ENCODE measurements around the gene TAX1BP3.

Gene TAX1BP3

DNA sequence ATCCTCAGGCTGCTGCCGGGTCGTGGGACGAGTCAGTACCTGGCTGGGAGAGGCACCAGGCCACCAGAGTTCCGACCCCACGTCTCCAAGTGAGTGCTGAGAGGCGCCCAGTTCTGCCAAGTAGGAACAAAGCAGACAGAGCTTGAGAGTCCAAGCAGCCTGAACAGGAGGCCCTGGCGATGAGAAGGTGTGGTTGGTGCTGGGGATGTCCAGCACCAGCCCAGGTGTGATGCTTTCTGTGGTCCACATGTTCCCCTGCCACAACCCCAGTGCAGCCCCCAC, 10.8 kb downstream of the TAX1BP3 start:
- DNase-seq = no peak

GRCh38 chr17:3656755-3657587, 11.4 kb downstream of the TAX1BP3 start:
- DNase-seq = no peak

GRCh38 chr17:3656353-3656752, 12.0 kb downstream of the TAX1BP3 start:
- no peak for DNase-seq

DNA sequence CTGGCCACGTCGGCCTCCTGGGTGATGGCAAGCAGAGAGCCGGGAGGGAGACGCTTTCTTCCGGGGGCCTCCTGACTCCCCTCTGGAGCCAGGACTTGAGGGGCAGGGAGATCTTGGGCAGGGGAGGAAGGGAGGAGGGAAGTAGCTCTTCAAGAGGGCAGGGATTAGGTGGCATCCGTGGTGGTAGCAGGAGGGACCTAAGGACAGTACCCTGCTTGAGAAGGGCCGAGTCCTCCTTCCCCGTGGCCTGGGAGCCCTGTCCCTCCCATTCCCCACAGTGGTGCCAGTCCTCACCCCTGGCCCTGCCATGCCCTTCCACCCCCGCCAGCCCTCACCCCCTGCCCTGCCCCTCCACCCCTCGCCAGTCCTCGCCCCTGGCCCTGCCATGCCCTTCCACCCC, 12.6 kb downstream of the TAX1BP3 start:
- no peak for DNase-seq

DNA sequence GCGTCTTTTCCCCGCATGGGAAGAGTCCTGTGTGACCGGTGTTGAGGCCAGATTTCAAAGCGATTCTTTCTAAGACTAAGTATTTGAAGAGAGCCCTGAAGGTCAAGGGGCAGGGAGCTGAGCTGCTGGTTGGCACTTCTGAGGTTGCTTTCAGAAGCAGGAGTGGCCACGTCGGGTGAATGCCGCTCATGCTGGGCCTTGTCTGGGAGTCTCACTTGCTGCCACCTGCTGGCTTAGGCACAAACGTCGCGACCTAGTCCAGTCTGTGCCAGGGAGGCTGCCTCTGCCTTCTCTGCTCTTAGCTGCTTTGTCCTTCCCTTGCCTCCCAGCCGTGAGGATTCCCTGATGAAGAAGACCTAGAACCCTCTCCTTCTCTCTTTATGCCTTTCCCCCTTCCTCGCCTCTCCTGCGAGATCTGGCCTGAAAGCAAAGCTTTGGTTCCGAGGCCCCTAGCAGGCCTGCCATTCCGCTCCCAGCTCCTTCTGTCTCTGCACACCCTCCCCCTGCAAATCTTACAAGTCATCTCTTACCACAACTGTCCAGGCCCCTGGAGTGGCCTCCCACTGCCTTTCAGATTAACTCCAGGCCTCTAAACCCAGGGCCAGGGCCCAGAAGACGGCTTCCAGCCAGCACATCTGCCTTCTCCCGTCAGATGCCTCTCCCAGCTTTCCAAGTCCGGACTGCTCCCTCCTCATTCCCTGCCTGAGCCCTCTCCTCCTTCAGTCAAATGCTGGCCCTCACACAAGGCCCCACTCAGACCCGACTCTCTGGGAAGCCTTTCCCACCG, 20.4 kb downstream of the TAX1BP3 start:
- no peak for DNase-seq

GRCh38 chr17:3647251-3647650, 21.1 kb downstream of the TAX1BP3 start:
- DNase-seq = no peak

GRCh38 chr17:3645310-3645709, 23.1 kb downstream of the TAX1BP3 start:
- no peak for DNase-seq

GRCh38 chr17:3643889-3644349, 24.5 kb downstream of the TAX1BP3 start:
- DNase-seq = no peak

DNA sequence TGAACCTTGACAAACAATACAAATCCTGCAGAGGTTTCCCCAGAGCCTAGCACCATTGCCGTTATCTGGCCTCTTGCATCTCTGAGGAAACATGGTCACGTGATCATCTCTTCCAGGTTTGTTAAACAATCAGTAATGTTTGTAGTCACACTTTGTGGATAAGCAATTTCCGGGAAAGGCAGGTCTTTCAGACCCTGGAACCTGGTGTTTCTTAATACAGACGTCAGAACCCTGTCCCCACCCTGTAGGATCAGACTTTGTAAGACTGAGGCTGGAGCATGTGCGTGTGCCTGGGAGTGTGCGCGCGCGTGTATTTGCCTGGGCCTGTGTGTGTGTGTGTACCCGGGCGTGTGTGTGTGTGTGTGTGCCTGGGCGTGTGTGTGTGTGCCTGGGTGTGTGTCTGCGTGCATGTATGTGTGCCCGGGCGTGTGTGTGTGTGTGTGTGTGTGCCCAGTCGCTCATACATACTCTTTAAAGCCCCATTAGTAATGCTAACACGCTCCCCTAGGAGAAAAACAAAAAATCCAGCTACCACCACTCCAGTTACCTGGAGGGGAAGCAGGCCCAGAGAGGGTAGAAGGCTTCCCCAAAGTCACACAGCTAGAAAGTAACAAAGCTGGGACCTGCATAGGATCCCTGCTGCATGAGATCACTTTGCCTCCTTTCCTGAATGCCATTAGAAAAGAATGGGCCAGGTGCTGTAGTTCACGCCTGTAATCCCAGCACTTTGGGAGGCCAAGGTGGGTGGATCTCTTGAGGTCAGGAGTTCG, 26.5 kb downstream of the TAX1BP3 start:
- DNase-seq = no peak

DNA sequence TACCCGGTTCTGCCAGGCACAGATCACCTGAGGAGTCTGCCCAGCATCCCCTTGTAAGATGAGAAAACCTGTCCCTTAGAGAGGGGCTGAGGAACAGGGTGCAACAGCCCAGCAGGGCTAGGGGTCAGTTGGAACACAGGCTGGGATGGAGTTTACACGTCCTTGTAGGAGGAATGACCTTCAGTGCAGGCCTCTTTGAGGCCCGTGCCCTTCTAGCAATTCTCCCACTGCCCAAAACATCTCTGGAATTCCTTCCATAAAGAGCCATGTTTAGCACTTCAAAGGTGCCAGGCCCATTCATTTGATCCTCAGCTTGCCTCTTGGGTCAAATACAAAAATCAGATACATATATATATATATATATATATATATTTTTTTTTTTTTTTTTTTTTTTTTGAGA, 27.4 kb downstream of the TAX1BP3 start:
- no peak for DNase-seq

GRCh38 chr17:3639981-3640596, 28.3 kb downstream of the TAX1BP3 start:
- no peak for DNase-seq

DNA sequence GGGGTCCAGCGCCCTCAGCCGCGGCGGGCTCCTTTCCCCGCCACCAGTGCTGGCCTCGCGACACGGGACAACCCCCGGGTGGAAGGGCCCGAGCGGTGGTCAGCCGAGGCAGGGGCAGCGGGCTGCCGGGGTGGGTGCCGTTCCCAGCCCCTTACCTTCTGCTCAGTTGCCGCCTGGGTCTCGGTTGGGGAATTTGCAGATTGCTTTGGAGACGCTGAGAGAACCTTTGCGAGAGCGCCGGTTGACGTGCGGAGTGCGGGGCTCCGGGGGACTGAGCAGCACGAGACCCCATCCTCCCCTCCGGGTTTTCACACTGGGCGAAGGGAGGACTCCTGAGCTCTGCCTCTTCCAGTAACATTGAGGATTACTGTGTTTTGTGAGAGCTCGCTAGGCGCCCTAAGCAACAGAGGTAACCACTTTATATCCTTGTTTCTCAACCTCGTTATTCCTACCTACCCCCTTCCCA, 31.4 kb downstream of the TAX1BP3 start:
- DNase-seq = no peak

- DNase-seq = peak; percentile 29
Observed at GRCh38 chr17:3636154-3636907, 32.0 kb downstream of the TAX1BP3 start, which contains the start of the genes CTNS and SHPK. Gene CTNS, plus strand, starts transcription at chr17:3636760. Its CDS starts 3,447 bp downstream, at chr17:3640207. Gene SHPK, minus strand, starts transcription at chr17:3636250. Its CDS starts 31 bp downstream, at chr17:3636219.

DNA sequence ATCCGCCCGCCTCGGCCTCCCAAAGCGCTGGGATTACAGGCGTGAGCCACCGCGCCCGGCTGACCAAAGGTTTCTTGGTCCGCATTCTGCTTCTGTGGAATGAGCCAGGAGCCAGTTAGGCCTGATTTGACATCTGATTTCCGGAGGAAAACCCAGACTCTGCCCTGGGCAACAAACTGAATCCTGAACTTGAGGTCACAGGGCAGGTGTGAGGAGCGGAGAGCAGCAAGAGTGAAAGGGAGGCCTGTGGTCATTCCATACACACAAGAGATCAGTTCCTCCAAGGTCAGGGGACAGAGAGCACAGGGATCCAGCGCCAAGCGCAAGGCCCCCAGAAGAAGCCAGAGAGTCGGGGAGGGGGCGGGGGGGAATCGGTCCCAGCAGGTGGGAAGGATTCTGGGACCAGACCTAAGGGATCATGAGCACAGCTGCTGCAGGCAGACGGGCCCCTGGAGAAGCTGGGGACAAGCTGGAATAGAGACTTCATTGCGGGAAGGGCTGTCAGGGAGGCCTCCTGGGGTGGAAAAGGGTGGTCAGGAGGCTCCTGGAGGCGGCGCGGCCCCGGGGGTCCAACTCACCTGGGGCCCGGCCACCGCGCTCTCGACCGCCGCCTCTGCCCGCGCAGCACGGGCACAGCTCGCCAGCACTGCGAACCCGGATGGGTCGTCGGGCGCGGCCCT, 32.8 kb downstream of the TAX1BP3 start:
- no peak for DNase-seq

- DNase-seq = no peak
Observed at GRCh38 chr17:3632287-3632686, 36.1 kb downstream of the TAX1BP3 start.

- no peak for DNase-seq
Observed at GRCh38 chr17:3630781-3631180, 37.6 kb downstream of the TAX1BP3 start.

DNA sequence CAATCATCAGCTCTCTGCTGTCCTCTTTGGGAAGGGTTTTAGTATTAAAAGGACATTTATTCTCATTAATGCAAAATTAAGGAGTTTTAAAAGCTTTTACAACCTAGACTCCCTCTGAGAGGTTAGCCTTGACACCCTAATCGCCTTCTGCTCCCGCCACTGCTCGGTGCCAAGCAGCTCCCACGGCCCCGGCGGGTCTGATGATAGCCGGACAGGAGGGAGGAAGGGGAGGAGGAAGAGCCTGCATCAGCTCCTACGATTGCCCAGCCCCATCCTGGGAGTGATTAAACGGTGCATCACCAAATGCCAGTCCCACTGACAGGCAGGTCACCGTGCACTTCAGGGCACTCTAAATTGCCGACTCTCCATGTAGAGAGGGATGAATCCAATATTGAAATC, 40.6 kb downstream of the TAX1BP3 start:
- no peak for DNase-seq

- no peak for DNase-seq
Observed at GRCh38 chr17:3626831-3627768, 41.3 kb downstream of the TAX1BP3 start.

- no peak for DNase-seq
Observed at GRCh38 chr17:3622977-3623594, 45.3 kb downstream of the TAX1BP3 start.

Measured in NCI-H524 treated with DMSO at 0.1 percent for 48 hours (cell line).